ENCODE results near the gene ZDHHC12.
A peak's percentile ranks its signal among the peaks of the same experiment; 100 is the strongest.

Gene ZDHHC12, protein sequence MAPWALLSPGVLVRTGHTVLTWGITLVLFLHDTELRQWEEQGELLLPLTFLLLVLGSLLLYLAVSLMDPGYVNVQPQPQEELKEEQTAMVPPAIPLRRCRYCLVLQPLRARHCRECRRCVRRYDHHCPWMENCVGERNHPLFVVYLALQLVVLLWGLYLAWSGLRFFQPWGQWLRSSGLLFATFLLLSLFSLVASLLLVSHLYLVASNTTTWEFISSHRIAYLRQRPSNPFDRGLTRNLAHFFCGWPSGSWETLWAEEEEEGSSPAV

GRCh38 chr9:128723866-128724743, at the start of gene ZDHHC12:
Gene ZDHHC12, minus strand, starts transcription at chr9:128724127. Its CDS starts 34 bp downstream, at chr9:128724093.
- ChIA-PET CTCF (interaction anchor here (0.6 to 2.5 kb wide), 7 partner anchors 9 to 199 kb away, joined by 3 to 16 read pairs (median 3); partner anchors contain the start of genes ENDOG and PKN3), POLR2A (ENCODE audit: low non-redundant PET) (interaction anchor here (0.7 to 1.2 kb wide), 4 partner anchors 18 to 40 kb away, joined by 3 to 4 read pairs (median 3); no protein-coding TSS in a partner anchor)
- peak; percentile 100 for DNase-seq (ENCODE audit: low spot score)
- TF ChIP-seq, protein P1, sequence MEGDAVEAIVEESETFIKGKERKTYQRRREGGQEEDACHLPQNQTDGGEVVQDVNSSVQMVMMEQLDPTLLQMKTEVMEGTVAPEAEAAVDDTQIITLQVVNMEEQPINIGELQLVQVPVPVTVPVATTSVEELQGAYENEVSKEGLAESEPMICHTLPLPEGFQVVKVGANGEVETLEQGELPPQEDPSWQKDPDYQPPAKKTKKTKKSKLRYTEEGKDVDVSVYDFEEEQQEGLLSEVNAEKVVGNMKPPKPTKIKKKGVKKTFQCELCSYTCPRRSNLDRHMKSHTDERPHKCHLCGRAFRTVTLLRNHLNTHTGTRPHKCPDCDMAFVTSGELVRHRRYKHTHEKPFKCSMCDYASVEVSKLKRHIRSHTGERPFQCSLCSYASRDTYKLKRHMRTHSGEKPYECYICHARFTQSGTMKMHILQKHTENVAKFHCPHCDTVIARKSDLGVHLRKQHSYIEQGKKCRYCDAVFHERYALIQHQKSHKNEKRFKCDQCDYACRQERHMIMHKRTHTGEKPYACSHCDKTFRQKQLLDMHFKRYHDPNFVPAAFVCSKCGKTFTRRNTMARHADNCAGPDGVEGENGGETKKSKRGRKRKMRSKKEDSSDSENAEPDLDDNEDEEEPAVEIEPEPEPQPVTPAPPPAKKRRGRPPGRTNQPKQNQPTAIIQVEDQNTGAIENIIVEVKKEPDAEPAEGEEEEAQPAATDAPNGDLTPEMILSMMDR (conservative IDR thresholded peaks at IDR 0.05; ENCODE audit: low read depth), result no peak
- H3K27ac ChIP-seq, result peak within 1 kb of the TSS; percentile 82

GRCh38 chr9:128773049-128773448, 49.1 kb upstream of the ZDHHC12 start:
- ChIA-PET CTCF (interaction anchor here (0.7 kb wide), 3 partner anchors 10 to 250 kb away, joined by 3 to 4 read pairs (median 3); no protein-coding TSS in a partner anchor), POLR2A (ENCODE audit: low non-redundant PET) (interaction anchor here (0.8 kb wide), 1 partner anchor 45 kb away, joined by 3 read pairs; the partner anchor contains the start of gene ENDOG)
- peak overlapping the region; percentile 91; the same call in 1 of the 2 replicates for H3K27ac ChIP-seq
- TF ChIP-seq, protein P1 (conservative IDR thresholded peaks at IDR 0.05; ENCODE audit: low read depth), result no peak
- DNase-seq (ENCODE audit: low spot score), result no peak

DNA sequence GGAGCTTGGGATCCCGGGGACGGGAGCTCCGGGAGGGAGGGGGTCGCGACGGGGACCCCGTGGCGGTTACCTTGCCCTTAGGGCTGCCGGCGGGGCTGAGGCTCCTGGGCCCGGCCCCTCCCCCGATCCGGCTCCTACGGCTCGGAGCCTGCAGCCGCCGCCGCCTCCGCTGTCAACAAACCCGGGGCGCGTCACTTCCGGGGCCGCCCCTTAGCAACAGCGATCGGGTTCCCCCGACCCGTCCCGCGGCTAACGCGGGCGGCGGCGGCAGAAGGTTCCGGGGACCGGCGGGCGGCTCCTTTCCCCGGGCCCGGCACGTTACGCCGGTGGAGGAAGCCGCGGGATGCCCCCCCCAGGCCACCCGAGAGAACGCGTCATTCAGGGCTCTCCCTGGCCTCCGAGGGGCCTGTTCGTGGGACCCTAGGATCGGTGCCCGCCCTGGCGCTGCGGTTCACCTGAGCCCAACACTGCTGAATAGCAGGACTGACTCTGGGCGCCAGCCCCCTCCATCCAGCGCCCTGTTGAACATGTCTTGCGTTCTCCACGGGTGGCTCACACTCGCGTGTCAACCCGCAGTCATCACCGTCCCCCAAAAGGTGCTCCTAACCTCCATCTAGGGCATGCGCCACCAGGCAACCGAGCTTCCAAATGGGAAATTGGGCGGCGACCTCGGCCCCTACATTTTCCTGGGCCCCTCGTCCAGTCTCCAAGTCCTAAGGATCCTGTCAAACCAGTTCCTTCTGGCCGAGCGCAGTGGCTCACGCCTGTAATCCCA, 48.0 kb upstream of the ZDHHC12 start, which contains the start of gene ZER1:
TSS of gene ZER1 (minus strand) at position 183 of the 775 bp plus-strand sequence. CDS start 16,362 bp downstream, outside the sequence.
- TF ChIP-seq, protein P1 (conservative IDR thresholded peaks at IDR 0.05; ENCODE audit: low read depth), result no peak
- POLR2A ChIA-PET (ENCODE audit: low non-redundant PET), result interaction anchor here (0.5 to 0.8 kb wide), 3 partner anchors 46 to 991 kb away, joined by 3 to 12 read pairs (median 9); partner anchors contain the start of gene ENDOG
- CTCF ChIA-PET, result interaction anchor here (0.7 to 1.3 kb wide), 2 partner anchors 46 to 312 kb away, joined by 6 read pairs; no protein-coding TSS in a partner anchor

DNA sequence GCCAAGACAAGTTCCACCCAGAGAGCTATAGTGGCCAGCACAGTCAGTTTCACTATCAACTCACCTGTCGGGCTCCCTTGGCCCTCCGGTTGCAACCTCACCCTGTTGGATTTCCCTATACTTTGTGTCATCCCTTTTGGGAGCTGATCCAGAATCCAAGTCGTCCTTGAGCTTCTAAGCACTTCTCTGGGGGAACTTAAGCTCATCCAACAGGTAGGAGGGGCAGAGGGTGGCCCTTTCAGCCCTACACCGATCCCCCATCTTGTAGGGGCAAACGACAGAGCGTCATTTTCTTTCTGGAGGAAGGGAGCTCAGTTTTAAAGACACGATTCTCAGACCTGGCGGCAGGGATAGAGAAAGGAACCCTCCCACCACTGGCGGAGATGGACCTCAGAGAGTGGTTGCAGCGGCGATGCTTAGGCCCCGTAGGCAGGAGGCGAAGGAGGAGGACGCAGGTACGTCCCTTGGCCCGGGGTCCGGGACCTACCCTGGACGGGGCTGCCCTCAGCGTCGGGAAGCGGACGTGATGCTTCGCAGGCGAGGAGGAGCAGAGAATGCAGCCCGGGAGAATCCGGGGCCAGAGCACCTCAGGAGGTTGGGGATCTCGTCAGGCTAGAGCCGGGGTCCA, 47.3 kb upstream of the ZDHHC12 start:
- ChIA-PET POLR2A (ENCODE audit: low non-redundant PET) (interaction anchor here (0.7 kb wide), 1 partner anchor 18 kb away, joined by 4 read pairs; no protein-coding TSS in a partner anchor), CTCF (interaction anchor here (1.2 to 1.3 kb wide), 2 partner anchors 38 to 47 kb away, joined by 3 to 6 read pairs; no protein-coding TSS in a partner anchor)
- TF ChIP-seq, protein P1 (conservative IDR thresholded peaks at IDR 0.05; ENCODE audit: low read depth), result no peak
- peak overlapping the region; percentile 91 for H3K27ac ChIP-seq
- DNase-seq (ENCODE audit: low spot score), result no peak

More for the DNA sequence above, 48.0 kb upstream of the ZDHHC12 start, which contains the start of gene ZER1:
- DNase-seq (ENCODE audit: low spot score), result peak; percentile 100
- peak within 1 kb of the TSS; percentile 91 for H3K27ac ChIP-seq

DNA sequence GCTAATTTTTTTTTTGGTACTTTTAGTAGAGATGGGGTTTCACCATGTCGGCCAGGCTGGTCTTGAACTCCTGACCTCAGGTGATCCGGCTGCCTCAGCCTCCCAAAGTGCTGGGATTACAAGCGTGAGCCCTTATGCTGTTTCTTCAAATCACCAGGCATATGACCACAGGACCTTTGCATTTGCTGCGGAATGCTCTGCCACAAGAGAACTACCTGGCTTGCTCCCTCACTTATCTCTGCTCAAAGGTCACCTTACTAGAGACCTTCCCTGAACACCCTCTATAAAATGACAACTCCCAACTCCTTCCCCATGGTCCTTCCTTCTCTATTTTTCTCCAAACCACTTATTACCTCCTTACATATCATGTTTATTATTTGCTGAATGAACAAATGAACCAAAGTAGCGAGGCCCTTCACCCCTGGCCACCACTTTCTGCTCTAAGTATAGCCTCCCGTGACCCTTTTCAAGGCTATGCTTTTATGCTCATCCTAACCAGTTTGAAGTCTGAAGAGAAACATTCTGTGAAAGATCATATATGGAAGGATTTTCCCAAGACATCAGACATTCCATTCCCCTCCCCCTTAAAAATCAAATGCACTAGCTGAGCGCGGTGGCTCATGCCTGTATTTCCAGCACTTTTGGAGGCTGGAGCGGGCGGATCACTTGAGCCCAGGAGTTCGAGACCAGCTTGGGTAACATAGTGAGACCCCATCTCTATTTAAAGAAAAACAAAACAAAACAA, 46.5 kb upstream of the ZDHHC12 start:
- H3K27ac ChIP-seq, result peak overlapping the region; percentile 91
- CTCF ChIA-PET, result interaction anchor here (1.2 to 1.3 kb wide), 2 partner anchors 37 to 47 kb away, joined by 3 to 6 read pairs; no protein-coding TSS in a partner anchor
- no peak for DNase-seq (ENCODE audit: low spot score)
- POLR2A ChIA-PET (ENCODE audit: low non-redundant PET), result interaction anchor here (0.7 kb wide), 1 partner anchor 19 kb away, joined by 4 read pairs; no protein-coding TSS in a partner anchor
- TF ChIP-seq, protein P1 (conservative IDR thresholded peaks at IDR 0.05; ENCODE audit: low read depth), result no peak

Data from RWPE1 (cell line).